Measurements from ENCODE around the gene OSCP1. TPM values are rescaled to one million over a fixed set of nuclear protein-coding genes. Genes with fewer than 3 reads are reported as not detected.

Gene OSCP1
- total and polyA plus RNA-seq, 2 donors (not counting 3 experiments of a cell fraction or from before 2014, with no cell fraction given), result 4.6 to 8.3 TPM

DNA sequence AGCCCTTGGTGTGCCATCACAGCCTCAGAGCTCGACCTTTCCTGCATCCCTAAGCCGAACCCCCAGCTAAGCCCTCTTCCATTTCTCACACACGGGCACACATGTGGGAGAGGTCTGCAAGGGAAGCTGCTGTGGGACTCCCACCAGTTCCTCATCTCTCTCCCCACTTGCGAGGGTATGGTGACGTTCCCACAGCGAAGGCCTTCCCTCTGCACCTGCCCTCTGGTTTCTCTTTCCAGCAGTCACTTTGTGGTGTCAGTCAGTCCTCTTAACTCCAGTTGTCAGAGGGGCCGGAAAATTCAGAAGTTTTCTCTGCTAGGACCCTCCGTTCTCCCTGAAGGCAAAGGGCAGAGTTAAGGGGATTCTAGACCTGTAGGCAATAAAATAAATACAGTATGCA, 59.0 kb downstream of the OSCP1 start:
- no peak overlapping the region for H3K27ac ChIP-seq (ENCODE audit: insufficient read depth, low read depth, low read length)
- TF ChIP-seq, protein P1, sequence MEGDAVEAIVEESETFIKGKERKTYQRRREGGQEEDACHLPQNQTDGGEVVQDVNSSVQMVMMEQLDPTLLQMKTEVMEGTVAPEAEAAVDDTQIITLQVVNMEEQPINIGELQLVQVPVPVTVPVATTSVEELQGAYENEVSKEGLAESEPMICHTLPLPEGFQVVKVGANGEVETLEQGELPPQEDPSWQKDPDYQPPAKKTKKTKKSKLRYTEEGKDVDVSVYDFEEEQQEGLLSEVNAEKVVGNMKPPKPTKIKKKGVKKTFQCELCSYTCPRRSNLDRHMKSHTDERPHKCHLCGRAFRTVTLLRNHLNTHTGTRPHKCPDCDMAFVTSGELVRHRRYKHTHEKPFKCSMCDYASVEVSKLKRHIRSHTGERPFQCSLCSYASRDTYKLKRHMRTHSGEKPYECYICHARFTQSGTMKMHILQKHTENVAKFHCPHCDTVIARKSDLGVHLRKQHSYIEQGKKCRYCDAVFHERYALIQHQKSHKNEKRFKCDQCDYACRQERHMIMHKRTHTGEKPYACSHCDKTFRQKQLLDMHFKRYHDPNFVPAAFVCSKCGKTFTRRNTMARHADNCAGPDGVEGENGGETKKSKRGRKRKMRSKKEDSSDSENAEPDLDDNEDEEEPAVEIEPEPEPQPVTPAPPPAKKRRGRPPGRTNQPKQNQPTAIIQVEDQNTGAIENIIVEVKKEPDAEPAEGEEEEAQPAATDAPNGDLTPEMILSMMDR (IDR thresholded peaks at IDR 0.05; ENCODE audit: extremely low read depth in 1 of 2, insufficient read depth in 1 of 2, low read depth in 1 of 2, low read length in 2 of 2), result no peak
- TF ChIP-seq EZH2 (IDR thresholded peaks at IDR 0.05; ENCODE audit: borderline replicate concordance, low read depth, low read length, severe bottlenecking), result no peak
- TF ChIP-seq MYC (IDR thresholded peaks at IDR 0.05; ENCODE audit: low read depth, low read length), result no peak
- TF ChIP-seq, protein P2, sequence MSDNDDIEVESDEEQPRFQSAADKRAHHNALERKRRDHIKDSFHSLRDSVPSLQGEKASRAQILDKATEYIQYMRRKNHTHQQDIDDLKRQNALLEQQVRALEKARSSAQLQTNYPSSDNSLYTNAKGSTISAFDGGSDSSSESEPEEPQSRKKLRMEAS (IDR thresholded peaks at IDR 0.05; ENCODE audit: insufficient read depth, insufficient read length), result no peak
- TF ChIP-seq POLR2A (IDR thresholded peaks at IDR 0.05; ENCODE audit: low read depth, low read length), result no peak
- no peak for TF ChIP-seq POLR2AphosphoS5 (IDR thresholded peaks at IDR 0.05; ENCODE audit: insufficient read depth, low read depth, low read length)
- TF ChIP-seq FOS (IDR thresholded peaks at IDR 0.05; ENCODE audit: borderline replicate concordance, insufficient read depth, low read length), result no peak
- no peak for TF ChIP-seq GATA2 (IDR thresholded peaks at IDR 0.05; ENCODE audit: insufficient read depth, insufficient read length, low read depth, low read length)
- POLR2A ChIA-PET, result no interaction called here
- peaks cover 15% of the 10 kb centered on the region for H3K4me1 ChIP-seq (ENCODE audit: control insufficient read depth, extremely low read depth, insufficient read depth, low read length)
- peaks cover 0 to 16% of the 10 kb centered on the region in 2 experiments for H3K36me3 ChIP-seq (ENCODE audit: control insufficient read depth in 2 of 2, extremely low read depth in 1 of 2, insufficient read depth in 2 of 2, low read length in 2 of 2)
- intact Hi-C loops (cut with micrococcal nuclease) (no loop called here), dilution Hi-C loops (cut with MboI; ENCODE audit: extremely low pct_ligation_motif_present, low sequenced_read_pairs) (no loop called here)
- BruUV-seq (replicated peaks), result no TSS peak
- no peaks in the 10 kb centered on the region for H4K20me1 ChIP-seq (replicated peaks; ENCODE audit: control insufficient read depth, extremely low read depth, insufficient read depth, low read length)
- no peak overlapping the region for H3K4me2 ChIP-seq (ENCODE audit: insufficient read depth, low read length)
- no peaks in the 10 kb centered on the region for H3K9me1 ChIP-seq (replicated peaks; ENCODE audit: control insufficient read depth, extremely low read depth, insufficient read depth, low read length)
- peaks cover 2% of the 10 kb centered on the region for H3K79me2 ChIP-seq (ENCODE audit: control insufficient read depth, insufficient read depth, low read length)
- H2AFZ ChIP-seq (ENCODE audit: low read depth, low read length), result no peak overlapping the region
- CTCF ChIA-PET, result no interaction called here
- no peaks in the 10 kb centered on the region for H3K27me3 ChIP-seq (ENCODE audit: control insufficient read depth in 2 of 2, insufficient read depth in 2 of 2, low read length in 2 of 2)
- FAIRE-seq, result no peak
- no peak overlapping the region for H3K4me3 ChIP-seq (replicated peaks in 1 of 3; ENCODE audit: insufficient read depth in 1 of 3, low read depth in 1 of 3, low read length in 3 of 3)
- H3K9me3 ChIP-seq (replicated peaks; ENCODE audit: control insufficient read depth, insufficient read depth, low read length), result no peaks in the 10 kb centered on the region
- H3K9ac ChIP-seq (replicated peaks; ENCODE audit: extremely low read depth, insufficient read depth, low read length), result no peak overlapping the region
- DNase-seq (ENCODE audit: low read depth, low spot score), result no peak

Measured in endothelial cell of umbilical vein (primary cell).